Fibroblast of pulmonary artery (primary cell): ENCODE data around the gene EHBP1L1.

ENCODE experiments used
- DNase-seq: peaks from one replicate; pipeline ENCODE4 v3.0.0-alpha.2; 2010; ENCODE audit warnings: low read depth
- H3K4me3 ChIP-seq: replicated peaks from 2 replicates; pipeline ENCODE4 v1.5.1; 2011; ENCODE audit warnings: low read depth, mild to moderate bottlenecking, control low read depth, low read length, moderate library complexity
- TF ChIP-seq, protein P1 (sequence below): IDR thresholded peaks from 2 replicates; pipeline ENCODE4 v1.5.1; 2011; ENCODE audit warnings: mild to moderate bottlenecking, control low read depth, low read length, inconsistent platforms; ENCODE audit errors: missing control alignments

EHBP1L1 gene

GRCh38 chr11:65633390-65634108 is 57.7 kb downstream of the EHBP1L1 start:
- no peak overlapping the region for H3K4me3 ChIP-seq
- no peak for DNase-seq
- TF ChIP-seq, protein P1, sequence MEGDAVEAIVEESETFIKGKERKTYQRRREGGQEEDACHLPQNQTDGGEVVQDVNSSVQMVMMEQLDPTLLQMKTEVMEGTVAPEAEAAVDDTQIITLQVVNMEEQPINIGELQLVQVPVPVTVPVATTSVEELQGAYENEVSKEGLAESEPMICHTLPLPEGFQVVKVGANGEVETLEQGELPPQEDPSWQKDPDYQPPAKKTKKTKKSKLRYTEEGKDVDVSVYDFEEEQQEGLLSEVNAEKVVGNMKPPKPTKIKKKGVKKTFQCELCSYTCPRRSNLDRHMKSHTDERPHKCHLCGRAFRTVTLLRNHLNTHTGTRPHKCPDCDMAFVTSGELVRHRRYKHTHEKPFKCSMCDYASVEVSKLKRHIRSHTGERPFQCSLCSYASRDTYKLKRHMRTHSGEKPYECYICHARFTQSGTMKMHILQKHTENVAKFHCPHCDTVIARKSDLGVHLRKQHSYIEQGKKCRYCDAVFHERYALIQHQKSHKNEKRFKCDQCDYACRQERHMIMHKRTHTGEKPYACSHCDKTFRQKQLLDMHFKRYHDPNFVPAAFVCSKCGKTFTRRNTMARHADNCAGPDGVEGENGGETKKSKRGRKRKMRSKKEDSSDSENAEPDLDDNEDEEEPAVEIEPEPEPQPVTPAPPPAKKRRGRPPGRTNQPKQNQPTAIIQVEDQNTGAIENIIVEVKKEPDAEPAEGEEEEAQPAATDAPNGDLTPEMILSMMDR, result no peak

DNA sequence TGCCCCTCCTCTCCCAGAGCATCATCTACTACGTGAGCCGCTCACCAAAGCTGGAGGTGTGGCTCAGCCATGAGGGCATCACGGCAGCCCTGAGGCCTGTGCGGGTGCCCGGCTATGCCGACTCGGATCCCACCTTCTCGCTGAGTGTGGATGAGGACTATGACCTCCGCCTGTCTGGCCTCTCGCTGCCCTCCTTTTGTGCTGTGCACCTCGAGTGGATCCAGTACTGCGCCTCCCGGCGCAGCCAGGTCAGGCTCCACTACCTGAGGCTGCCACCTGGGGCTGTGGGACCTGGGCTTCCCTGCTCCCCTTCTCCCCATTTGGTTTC is 58.2 kb downstream of the EHBP1L1 start:
- no peak overlapping the region for H3K4me3 ChIP-seq
- DNase-seq, result no peak
- TF ChIP-seq, protein P1, result no peak

DNA sequence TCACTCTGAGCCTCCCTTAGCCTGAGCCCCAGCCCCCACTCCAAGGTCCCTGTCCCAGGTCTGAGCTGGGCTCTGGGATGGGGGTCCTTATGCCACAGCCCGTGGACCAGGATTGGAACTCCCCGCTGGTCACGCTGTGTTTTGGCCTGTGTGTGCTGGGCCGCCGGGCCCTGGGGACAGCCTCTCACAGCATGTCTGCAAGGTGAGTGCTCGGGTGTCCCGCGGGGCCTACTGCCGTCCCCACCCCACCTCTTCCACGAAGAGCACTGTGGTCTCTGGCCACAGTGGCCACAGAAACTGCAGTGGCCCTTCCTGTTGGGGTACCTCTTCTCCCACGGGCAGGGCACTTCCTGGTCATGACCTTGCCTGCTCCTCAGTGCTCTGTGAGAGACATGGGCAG is 58.6 kb downstream of the EHBP1L1 start:
- TF ChIP-seq, protein P1, result no peak
- no peak for DNase-seq
- H3K4me3 ChIP-seq, result no peak overlapping the region

- no peak for DNase-seq
- TF ChIP-seq, protein P1, result no peak
- H3K4me3 ChIP-seq, result no peak overlapping the region
Observed at GRCh38 chr11:65634905-65635731, 59.3 kb downstream of the EHBP1L1 start.

DNA sequence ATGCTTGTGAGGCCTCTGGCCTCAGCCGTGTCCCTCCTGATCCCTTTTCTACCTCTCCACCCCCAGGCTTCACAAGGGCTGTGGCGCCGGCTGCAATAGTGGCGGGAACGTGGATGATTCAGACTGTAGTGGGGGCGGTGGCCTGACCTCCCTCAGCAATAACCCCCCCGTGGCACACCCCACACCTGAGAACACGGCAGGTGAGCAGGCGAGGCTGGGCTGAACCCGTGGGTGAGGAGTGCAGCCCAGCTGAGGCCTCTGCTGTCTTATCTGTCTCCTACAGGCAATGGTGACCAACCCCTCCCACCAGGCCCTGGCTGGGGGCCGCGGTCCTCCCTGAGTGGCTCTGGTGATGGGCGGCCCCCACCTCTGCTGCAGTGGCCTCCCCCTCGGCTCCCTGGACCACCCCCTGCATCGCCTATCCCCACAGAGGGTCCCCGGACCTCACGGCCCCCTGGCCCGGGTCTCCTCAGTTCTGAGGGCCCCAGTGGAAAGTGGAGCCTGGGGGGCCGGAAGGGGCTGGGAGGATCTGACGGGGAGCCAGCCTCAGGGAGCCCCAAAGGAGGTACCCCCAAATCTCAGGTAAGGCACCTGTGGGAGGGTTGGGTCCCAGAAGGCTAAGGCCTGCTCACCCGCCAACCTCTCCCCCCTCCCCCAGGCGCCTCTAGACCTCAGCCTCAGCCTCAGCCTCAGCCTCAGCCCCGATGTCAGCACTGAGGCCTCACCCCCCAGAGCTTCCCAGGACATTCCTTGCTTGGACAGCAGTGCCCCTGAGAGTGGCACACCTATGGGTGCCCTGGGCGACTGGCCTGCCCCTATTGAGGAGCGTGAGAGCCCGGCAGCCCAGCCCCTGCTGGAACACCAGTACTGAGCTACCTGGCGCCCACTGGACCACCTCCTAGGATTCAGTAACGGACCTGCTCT is 60.5 kb downstream of the EHBP1L1 start:
- TF ChIP-seq, protein P1, result no peak
- DNase-seq, result no peak
- H3K4me3 ChIP-seq, result no peak overlapping the region

GRCh38 chr11:65637032-65637557 is 61.2 kb downstream of the EHBP1L1 start:
- TF ChIP-seq, protein P1, result no peak
- no peak overlapping the region for H3K4me3 ChIP-seq
- DNase-seq, result no peak
